Mucosa of descending colon (tissue), 3 donors: Measurements from ENCODE around the gene JAGN1. TPM values are rescaled to one million over a fixed set of nuclear protein-coding genes. Genes with fewer than 3 reads are reported as not detected.

ENCODE experiments used
- total RNA-seq, 3 donors: library from RNA; stranded (reverse); fragmentation: NEBNext Ultra II Directional in 2 of 3; extraction: Animal tissue kit (Norgen Biotek cat#: 25700) in 2 of 3; gene quantifications; one replicate each; pipeline versions ENCODE4 v1.2.1 to v1.2.4, GENCODE V29; 2021 to 2023
- donor health status: DM: no; HTN: no; CAD: no; lungs with moderate emphysema.
- donor health status: DM: no; HTN: no; CAD: no.
- donor health status: DM: no; HTN: yes; CAD: no.

Gene JAGN1
- total RNA-seq, 3 donors from 2014 or later: 29.6 to 41.5 (median 36.6) TPM

Other genes with a start within 250 kb of the JAGN1 start
- gene MTMR14, start 241.1 kb upstream of the JAGN1 start, total RNA-seq: 10 to 100 TPM; 35.3 to 43.3 (median 36.5) TPM
- under 1 TPM in 1 of 3 donors, not detected in 2; 0.70 TPM for gene CPNE9, start 186.8 kb upstream of the JAGN1 start, total RNA-seq
- gene BRPF1, start 158.9 kb upstream of the JAGN1 start, total RNA-seq: 10 to 100 TPM; 14.3 to 23.7 (median 15.6) TPM
- 10 to 100 TPM; 23.3 to 33.0 (median 28.6) TPM for gene OGG1, start 140.7 kb upstream of the JAGN1 start, total RNA-seq
- 10 to 100 TPM in 2 of 3 donors, 1 to 10 TPM in 1; 5.7 to 35.8 (median 10.1) TPM for gene CAMK1, start 120.7 kb upstream of the JAGN1 start, total RNA-seq
- gene TADA3, start 98.1 kb upstream of the JAGN1 start, total RNA-seq: 10 to 100 TPM; 63.0 to 66.1 (median 63.2) TPM
- gene ARPC4, start 97.5 kb upstream of the JAGN1 start, total RNA-seq: 100 to 1,000 TPM; 154 to 219 (median 212) TPM
- gene TTLL3, start 80.3 kb upstream of the JAGN1 start, total RNA-seq: 10 to 100 TPM; 37.0 to 63.9 (median 47.7) TPM
- gene RPUSD3, start 46.6 kb upstream of the JAGN1 start, total RNA-seq: 10 to 100 TPM; 26.1 to 35.6 (median 28.6) TPM
- gene CIDEC, start 10.4 kb upstream of the JAGN1 start, total RNA-seq: 10 to 100 TPM; 10.4 to 49.0 (median 14.9) TPM
- gene IL17RE, start 12.2 kb downstream of the JAGN1 start, total RNA-seq: 100 to 1,000 TPM in 1 of 3 donors, 10 to 100 TPM in 2; 41.8 to 116 (median 82.8) TPM
- gene IL17RC, start 26.5 kb downstream of the JAGN1 start, total RNA-seq: 10 to 100 TPM; 36.1 to 45.6 (median 44.0) TPM
- 10 to 100 TPM; 16.7 to 54.1 (median 29.3) TPM for gene CRELD1, start 43.2 kb downstream of the JAGN1 start, total RNA-seq
- gene PRRT3, start 61.8 kb downstream of the JAGN1 start, total RNA-seq: 1 to 10 TPM; 1.0 to 1.8 (median 1.2) TPM
- gene EMC3, start 96.2 kb downstream of the JAGN1 start, total RNA-seq: 10 to 100 TPM; 61.2 to 75.5 (median 74.6) TPM
- 10 to 100 TPM in 1 of 3 donors, 1 to 10 TPM in 2; 3.8 to 12.9 (median 5.4) TPM for gene FANCD2, start 135.8 kb downstream of the JAGN1 start, total RNA-seq
- gene FANCD2OS, start 217.6 kb downstream of the JAGN1 start, total RNA-seq: not detected
- 100 to 1,000 TPM in 1 of 3 donors, 10 to 100 TPM in 2; 71.7 to 118 (median 85.5) TPM for gene BRK1, start 225.1 kb downstream of the JAGN1 start, total RNA-seq